Muscle layer of colon (tissue), 2 donors: Measurements from ENCODE around the gene CMYA5.

ENCODE experiments used
- H3K27ac ChIP-seq: one replicate; pipeline ENCODE4 v1.7.0; 2013; ENCODE audit warnings: low read depth, mild to moderate bottlenecking, low read length, moderate library complexity
- H3K27me3 ChIP-seq, 2 donors: one replicate each; pipeline ENCODE4 v1.7.0; 2013; ENCODE audit warnings: low read length in 2 of 2, mild to moderate bottlenecking in 2 of 2; ENCODE audit not compliant: insufficient read depth in 2 of 2, control insufficient read depth in 1 of 2
- H3K36me3 ChIP-seq: one replicate; pipeline ENCODE4 v1.7.0; 2013; ENCODE audit warnings: mild to moderate bottlenecking, low read length; ENCODE audit not compliant: insufficient read depth
- H3K4me1 ChIP-seq: one replicate; pipeline ENCODE4 v1.7.0; 2013; ENCODE audit warnings: mild to moderate bottlenecking, low read length; ENCODE audit not compliant: insufficient read depth
- H3K4me3 ChIP-seq, 2 donors: one replicate each; pipeline ENCODE4 v1.7.0; 2013; ENCODE audit warnings: low read length in 2 of 2, low read depth in 1 of 2, mild to moderate bottlenecking in 1 of 2, moderate library complexity in 1 of 2
- H3K9ac ChIP-seq: one replicate; pipeline ENCODE4 v1.7.0; 2013; ENCODE audit warnings: low read length
- H3K9me3 ChIP-seq: one replicate; pipeline ENCODE4 v1.7.0; 2013; ENCODE audit warnings: mild to moderate bottlenecking, low read length
- donor health status: abdominal sarcoma.
- donor health status: Adenocarcinoma of cecum.

Gene CMYA5

GRCh38 chr5:79686799-79687198 is 2.8 kb upstream of the CMYA5 start:
- H3K4me1 ChIP-seq: peaks cover 6% of the 10 kb centered on the region
- H3K9ac ChIP-seq: no peak overlapping the region
- no peak overlapping the region for H3K27ac ChIP-seq
- H3K9me3 ChIP-seq: no peaks in the 10 kb centered on the region
- H3K4me3 ChIP-seq: no peak overlapping the region
- peaks cover 19% of the 10 kb centered on the region for H3K36me3 ChIP-seq
- H3K27me3 ChIP-seq: no peaks in the 10 kb centered on the region

- Histone ChIP-seq H3K4me1 (peaks cover 6% of the 10 kb centered on the region), H3K27ac (no peak overlapping the region), H3K4me3 (no peak overlapping the region), H3K9ac (no peak overlapping the region), H3K27me3 (no peaks in the 10 kb centered on the region), H3K36me3 (peaks cover 9% of the 10 kb centered on the region), H3K9me3 (no peaks in the 10 kb centered on the region)
These were observed 1.7 kb upstream of the CMYA5 start for GRCh38 chr5:79687889-79688288.

GRCh38 chr5:79691007-79691406 is 1.4 kb downstream of the CMYA5 start:
- no peaks in the 10 kb centered on the region for H3K36me3 ChIP-seq
- no peak overlapping the region for H3K9ac ChIP-seq
- peaks cover 6% of the 10 kb centered on the region for H3K4me1 ChIP-seq
- peak overlapping the region in 1 of 2 donors; percentile 58 for H3K4me3 ChIP-seq
- H3K27ac ChIP-seq: no peak overlapping the region
- H3K9me3 ChIP-seq: no peaks in the 10 kb centered on the region
- H3K27me3 ChIP-seq: no peaks in the 10 kb centered on the region

- H3K4me3 ChIP-seq: no peak overlapping the region
- H3K9ac ChIP-seq: no peak overlapping the region
- H3K27me3 ChIP-seq: no peaks in the 10 kb centered on the region
- no peaks in the 10 kb centered on the region for H3K9me3 ChIP-seq
- no peak overlapping the region for H3K27ac ChIP-seq
- peaks cover 6% of the 10 kb centered on the region for H3K4me1 ChIP-seq
- H3K36me3 ChIP-seq: no peaks in the 10 kb centered on the region
These were observed 3.0 kb downstream of the CMYA5 start for GRCh38 chr5:79692596-79692995.

GRCh38 chr5:79694183-79694582 is 4.5 kb downstream of the CMYA5 start:
- H3K36me3 ChIP-seq: no peaks in the 10 kb centered on the region
- H3K4me3 ChIP-seq: no peak overlapping the region
- peaks cover 2% of the 10 kb centered on the region for H3K4me1 ChIP-seq
- H3K27ac ChIP-seq: no peak overlapping the region
- no peak overlapping the region for H3K9ac ChIP-seq
- no peaks in the 10 kb centered on the region for H3K9me3 ChIP-seq
- no peaks in the 10 kb centered on the region for H3K27me3 ChIP-seq

- Histone ChIP-seq H3K4me3 (no peak overlapping the region), H3K27me3 (no peaks in the 10 kb centered on the region), H3K9ac (no peak overlapping the region), H3K9me3 (no peaks in the 10 kb centered on the region), H3K36me3 (no peaks in the 10 kb centered on the region), H3K4me1 (no peaks in the 10 kb centered on the region), H3K27ac (no peak overlapping the region)
These were observed 5.0 kb downstream of the CMYA5 start for GRCh38 chr5:79694652-79695051.

GRCh38 chr5:79695526-79695925 is 5.9 kb downstream of the CMYA5 start:
- Histone ChIP-seq H3K36me3 (no peaks in the 10 kb centered on the region), H3K4me3 (no peak overlapping the region), H3K27me3 (no peaks in the 10 kb centered on the region), H3K27ac (no peak overlapping the region), H3K9me3 (no peaks in the 10 kb centered on the region), H3K9ac (no peak overlapping the region), H3K4me1 (no peaks in the 10 kb centered on the region)

- no peaks in the 10 kb centered on the region for H3K4me1 ChIP-seq
- no peak overlapping the region for H3K4me3 ChIP-seq
- no peak overlapping the region for H3K9ac ChIP-seq
- no peak overlapping the region for H3K27ac ChIP-seq
- no peaks in the 10 kb centered on the region for H3K9me3 ChIP-seq
- H3K36me3 ChIP-seq: no peaks in the 10 kb centered on the region
- no peaks in the 10 kb centered on the region for H3K27me3 ChIP-seq
These were observed 7.9 kb downstream of the CMYA5 start for GRCh38 chr5:79697222-79698170.

- H3K9me3 ChIP-seq: no peaks in the 10 kb centered on the region
- no peak overlapping the region for H3K9ac ChIP-seq
- no peaks in the 10 kb centered on the region for H3K4me1 ChIP-seq
- no peak overlapping the region for H3K27ac ChIP-seq
- H3K36me3 ChIP-seq: no peaks in the 10 kb centered on the region
- H3K27me3 ChIP-seq: no peaks in the 10 kb centered on the region
- no peak overlapping the region for H3K4me3 ChIP-seq
These were observed 10.2 kb downstream of the CMYA5 start for GRCh38 chr5:79699763-79700400.

- Histone ChIP-seq H3K4me1 (no peaks in the 10 kb centered on the region), H3K4me3 (no peak overlapping the region), H3K9ac (no peak overlapping the region), H3K27me3 (no peaks in the 10 kb centered on the region), H3K9me3 (no peaks in the 10 kb centered on the region), H3K36me3 (no peaks in the 10 kb centered on the region), H3K27ac (no peak overlapping the region)
These were observed 13.2 kb downstream of the CMYA5 start for GRCh38 chr5:79702606-79703380.

- H3K4me1 ChIP-seq: no peaks in the 10 kb centered on the region
- H3K27me3 ChIP-seq: no peaks in the 10 kb centered on the region
- H3K36me3 ChIP-seq: no peaks in the 10 kb centered on the region
- no peak overlapping the region for H3K9ac ChIP-seq
- no peak overlapping the region for H3K27ac ChIP-seq
- no peaks in the 10 kb centered on the region for H3K9me3 ChIP-seq
- H3K4me3 ChIP-seq: no peak overlapping the region
These were observed 13.7 kb downstream of the CMYA5 start for GRCh38 chr5:79703381-79703645.
